GM12878 (cell line): ENCODE data around the gene RCC2.

Experiments
- DPF2 ChIP-seq: fragments of 450-650 bp; IDR thresholded peaks from 2 replicates; pipeline ENCODE4 v1.6.1; 2017; ENCODE audit warnings: mild to moderate bottlenecking
- FOXM1 ChIP-seq: IDR thresholded peaks from 2 replicates; pipeline ENCODE4 v1.6.1; 2012; ENCODE audit warnings: low read depth, mild to moderate bottlenecking, inconsistent platforms, low read length, moderate library complexity
- HDAC2 ChIP-seq: fragments of 200-600 bp; sonication (generic); IDR thresholded peaks from 2 replicates; pipeline ENCODE4 v1.6.1; 2017
- NBN ChIP-seq: fragments of 450-650 bp; IDR thresholded peaks from 2 replicates; pipeline ENCODE4 v1.6.1; 2016
- NKRF ChIP-seq: fragments of 450-650 bp; conservative IDR thresholded peaks from 2 replicates; pipeline ENCODE4 v1.6.1; 2017; ENCODE audit warnings: mild to moderate bottlenecking, moderate library complexity
- NR2F1 ChIP-seq: fragments of 450-650 bp; conservative IDR thresholded peaks from 2 replicates; pipeline ENCODE4 v1.6.1; 2017; ENCODE audit warnings: mild to moderate bottlenecking
- PKNOX1 ChIP-seq: fragments of 450-650 bp; IDR thresholded peaks from 2 replicates; pipeline ENCODE4 v1.6.1; 2016; ENCODE audit warnings: mild to moderate bottlenecking
- SMC3 ChIP-seq: IDR thresholded peaks from 2 replicates; pipeline ENCODE4 v1.6.1; 2011; ENCODE audit warnings: low read length, improper control_type of control experiment, borderline replicate concordance
- TF ChIP-seq, protein P1 (sequence below): fragments of 450-650 bp; formaldehyde crosslinking; IDR thresholded peaks from 2 replicates; pipeline ENCODE4 v1.4.0; 2020; ENCODE audit warnings: mild to moderate bottlenecking, moderate library complexity
- TF ChIP-seq, protein P2 (sequence below), 3 experiments: IDR thresholded peaks in 2 of 3; conservative IDR thresholded peaks in 1 of 3; 2 replicates each; pipeline ENCODE4 v1.5.1; 2011; ENCODE audit warnings: low read depth in 3 of 3, low read length in 3 of 3, mild to moderate bottlenecking in 3 of 3, control low read depth in 2 of 3, moderate library complexity in 2 of 3, inconsistent platforms in 1 of 3, mixed read lengths in 1 of 3; ENCODE audit not compliant: control insufficient read depth in 2 of 3, insufficient read depth in 1 of 3; ENCODE audit errors: extremely low read depth in 1 of 3

DNA sequence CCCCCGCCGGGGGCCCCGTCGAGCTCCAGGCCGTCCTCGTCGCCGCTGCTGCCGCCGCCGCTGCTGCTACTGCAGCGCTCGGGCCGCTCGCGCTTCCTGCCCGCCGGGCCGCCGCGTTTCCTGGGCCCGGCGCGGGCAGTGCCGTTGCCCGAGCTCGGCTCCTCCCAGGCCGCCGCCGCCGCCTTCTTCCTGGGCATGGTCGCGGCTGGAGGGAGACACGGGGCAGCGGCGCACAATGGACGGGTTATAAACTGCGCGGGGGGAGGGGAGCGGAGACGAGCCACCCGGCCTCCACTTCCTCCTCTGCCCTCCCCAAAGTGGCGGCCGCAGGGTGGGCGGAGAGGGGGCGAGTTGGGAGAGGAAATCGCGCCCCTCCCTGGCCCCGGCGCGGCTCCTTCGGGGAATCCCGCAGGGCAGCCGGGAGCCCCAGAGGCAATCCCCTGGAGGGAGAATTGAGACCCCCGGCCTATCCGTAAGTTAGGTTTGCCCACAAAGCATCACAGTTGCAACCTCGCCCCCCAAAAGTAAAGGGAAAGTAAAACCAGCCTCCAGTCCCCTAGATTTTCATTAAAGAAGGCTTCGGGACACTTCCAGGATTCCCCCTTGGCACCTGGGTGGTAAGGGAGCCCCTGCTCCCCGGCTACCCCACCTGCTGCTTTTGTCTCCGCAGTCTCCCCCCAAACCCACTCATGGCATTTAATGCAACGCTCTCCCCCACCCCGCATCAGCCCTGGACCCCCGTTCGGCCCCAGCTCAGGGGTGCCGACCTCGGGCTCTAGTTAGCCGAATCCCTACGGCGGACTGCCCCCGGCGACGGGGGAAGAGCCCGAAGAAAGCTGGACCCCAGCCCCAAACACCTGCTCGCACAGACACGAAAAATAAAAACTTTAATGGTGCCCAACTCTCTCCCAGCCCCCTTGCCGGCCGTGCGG is 893 bp downstream of the RCC2 start:
- TF ChIP-seq, protein P1, sequence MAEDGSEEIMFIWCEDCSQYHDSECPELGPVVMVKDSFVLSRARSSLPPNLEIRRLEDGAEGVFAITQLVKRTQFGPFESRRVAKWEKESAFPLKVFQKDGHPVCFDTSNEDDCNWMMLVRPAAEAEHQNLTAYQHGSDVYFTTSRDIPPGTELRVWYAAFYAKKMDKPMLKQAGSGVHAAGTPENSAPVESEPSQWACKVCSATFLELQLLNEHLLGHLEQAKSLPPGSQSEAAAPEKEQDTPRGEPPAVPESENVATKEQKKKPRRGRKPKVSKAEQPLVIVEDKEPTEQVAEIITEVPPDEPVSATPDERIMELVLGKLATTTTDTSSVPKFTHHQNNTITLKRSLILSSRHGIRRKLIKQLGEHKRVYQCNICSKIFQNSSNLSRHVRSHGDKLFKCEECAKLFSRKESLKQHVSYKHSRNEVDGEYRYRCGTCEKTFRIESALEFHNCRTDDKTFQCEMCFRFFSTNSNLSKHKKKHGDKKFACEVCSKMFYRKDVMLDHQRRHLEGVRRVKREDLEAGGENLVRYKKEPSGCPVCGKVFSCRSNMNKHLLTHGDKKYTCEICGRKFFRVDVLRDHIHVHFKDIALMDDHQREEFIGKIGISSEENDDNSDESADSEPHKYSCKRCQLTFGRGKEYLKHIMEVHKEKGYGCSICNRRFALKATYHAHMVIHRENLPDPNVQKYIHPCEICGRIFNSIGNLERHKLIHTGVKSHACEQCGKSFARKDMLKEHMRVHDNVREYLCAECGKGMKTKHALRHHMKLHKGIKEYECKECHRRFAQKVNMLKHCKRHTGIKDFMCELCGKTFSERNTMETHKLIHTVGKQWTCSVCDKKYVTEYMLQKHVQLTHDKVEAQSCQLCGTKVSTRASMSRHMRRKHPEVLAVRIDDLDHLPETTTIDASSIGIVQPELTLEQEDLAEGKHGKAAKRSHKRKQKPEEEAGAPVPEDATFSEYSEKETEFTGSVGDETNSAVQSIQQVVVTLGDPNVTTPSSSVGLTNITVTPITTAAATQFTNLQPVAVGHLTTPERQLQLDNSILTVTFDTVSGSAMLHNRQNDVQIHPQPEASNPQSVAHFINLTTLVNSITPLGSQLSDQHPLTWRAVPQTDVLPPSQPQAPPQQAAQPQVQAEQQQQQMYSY: no peak
- TF ChIP-seq, protein P2, sequence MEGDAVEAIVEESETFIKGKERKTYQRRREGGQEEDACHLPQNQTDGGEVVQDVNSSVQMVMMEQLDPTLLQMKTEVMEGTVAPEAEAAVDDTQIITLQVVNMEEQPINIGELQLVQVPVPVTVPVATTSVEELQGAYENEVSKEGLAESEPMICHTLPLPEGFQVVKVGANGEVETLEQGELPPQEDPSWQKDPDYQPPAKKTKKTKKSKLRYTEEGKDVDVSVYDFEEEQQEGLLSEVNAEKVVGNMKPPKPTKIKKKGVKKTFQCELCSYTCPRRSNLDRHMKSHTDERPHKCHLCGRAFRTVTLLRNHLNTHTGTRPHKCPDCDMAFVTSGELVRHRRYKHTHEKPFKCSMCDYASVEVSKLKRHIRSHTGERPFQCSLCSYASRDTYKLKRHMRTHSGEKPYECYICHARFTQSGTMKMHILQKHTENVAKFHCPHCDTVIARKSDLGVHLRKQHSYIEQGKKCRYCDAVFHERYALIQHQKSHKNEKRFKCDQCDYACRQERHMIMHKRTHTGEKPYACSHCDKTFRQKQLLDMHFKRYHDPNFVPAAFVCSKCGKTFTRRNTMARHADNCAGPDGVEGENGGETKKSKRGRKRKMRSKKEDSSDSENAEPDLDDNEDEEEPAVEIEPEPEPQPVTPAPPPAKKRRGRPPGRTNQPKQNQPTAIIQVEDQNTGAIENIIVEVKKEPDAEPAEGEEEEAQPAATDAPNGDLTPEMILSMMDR (IDR thresholded peaks at IDR 0.05 in 2 of 3, conservative IDR thresholded peaks at IDR 0.05 in 1 of 3; ENCODE audit: control insufficient read depth in 2 of 3, extremely low read depth in 1 of 3, insufficient read depth in 1 of 3, low read depth in 3 of 3, low read length in 3 of 3): no peak
- TF ChIP-seq HDAC2 (no peak), PKNOX1 (no peak), NKRF (0 out of 2 replicates have a peak, but pooled peaks have one; percentile 63), SMC3 (no peak), FOXM1 (no peak), NR2F1 (peak; percentile 36), NBN (no peak; the same call in 1 of the 2 replicates), DPF2 (peak; percentile 84; the same call in 1 of the 2 replicates)
